Epidermal melanocyte (primary cell): Measurements from ENCODE around the gene NPEPPS.
A peak's percentile ranks its signal among the peaks of the same experiment; 100 is the strongest.
"Not testable (repeated sequence)": the region's sequence is repeated elsewhere in the genome, so short reads cannot be mapped to it uniquely, and the experiment has no call there.

ENCODE experiments used
- DNase-seq: peaks from one replicate; pipeline ENCODE4 v3.0.0; 2011; ENCODE audit warnings: low spot score; ENCODE audit not compliant: insufficient read length

The NPEPPS gene, protein sequence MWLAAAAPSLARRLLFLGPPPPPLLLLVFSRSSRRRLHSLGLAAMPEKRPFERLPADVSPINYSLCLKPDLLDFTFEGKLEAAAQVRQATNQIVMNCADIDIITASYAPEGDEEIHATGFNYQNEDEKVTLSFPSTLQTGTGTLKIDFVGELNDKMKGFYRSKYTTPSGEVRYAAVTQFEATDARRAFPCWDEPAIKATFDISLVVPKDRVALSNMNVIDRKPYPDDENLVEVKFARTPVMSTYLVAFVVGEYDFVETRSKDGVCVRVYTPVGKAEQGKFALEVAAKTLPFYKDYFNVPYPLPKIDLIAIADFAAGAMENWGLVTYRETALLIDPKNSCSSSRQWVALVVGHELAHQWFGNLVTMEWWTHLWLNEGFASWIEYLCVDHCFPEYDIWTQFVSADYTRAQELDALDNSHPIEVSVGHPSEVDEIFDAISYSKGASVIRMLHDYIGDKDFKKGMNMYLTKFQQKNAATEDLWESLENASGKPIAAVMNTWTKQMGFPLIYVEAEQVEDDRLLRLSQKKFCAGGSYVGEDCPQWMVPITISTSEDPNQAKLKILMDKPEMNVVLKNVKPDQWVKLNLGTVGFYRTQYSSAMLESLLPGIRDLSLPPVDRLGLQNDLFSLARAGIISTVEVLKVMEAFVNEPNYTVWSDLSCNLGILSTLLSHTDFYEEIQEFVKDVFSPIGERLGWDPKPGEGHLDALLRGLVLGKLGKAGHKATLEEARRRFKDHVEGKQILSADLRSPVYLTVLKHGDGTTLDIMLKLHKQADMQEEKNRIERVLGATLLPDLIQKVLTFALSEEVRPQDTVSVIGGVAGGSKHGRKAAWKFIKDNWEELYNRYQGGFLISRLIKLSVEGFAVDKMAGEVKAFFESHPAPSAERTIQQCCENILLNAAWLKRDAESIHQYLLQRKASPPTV

GRCh38 chr17:47530557-47531232 lies at the start of gene NPEPPS:
Gene NPEPPS (plus strand): TSS chr17:47531108. CDS start chr17:47531301, 193 bp downstream.
- DNase-seq = peak; percentile 58

DNA sequence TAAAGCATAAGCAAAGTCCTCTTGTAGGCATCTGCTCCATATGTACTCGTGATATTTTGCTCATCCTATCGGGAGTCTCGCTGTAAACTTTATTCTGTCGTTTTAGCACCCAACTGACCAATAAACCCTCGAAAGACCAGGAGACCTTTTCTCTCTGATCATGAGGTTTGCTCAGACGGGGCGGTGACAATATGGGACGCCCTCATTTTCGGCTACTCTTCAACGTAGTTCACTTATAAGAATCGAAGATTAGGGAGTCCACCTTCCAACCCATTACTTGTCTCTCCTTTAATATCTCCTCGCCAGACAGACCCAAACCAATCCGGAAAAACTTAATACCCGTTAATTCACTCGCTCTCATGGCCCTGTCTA lies 39.1 kb upstream of the NPEPPS start:
- DNase-seq = not testable (repeated sequence)

GRCh38 chr17:47499074-47499473 lies 31.8 kb upstream of the NPEPPS start:
- DNase-seq = not testable (repeated sequence)

- not testable (repeated sequence) for DNase-seq
Measured at GRCh38 chr17:47499494-47499893, 31.4 kb upstream of the NPEPPS start.

DNA sequence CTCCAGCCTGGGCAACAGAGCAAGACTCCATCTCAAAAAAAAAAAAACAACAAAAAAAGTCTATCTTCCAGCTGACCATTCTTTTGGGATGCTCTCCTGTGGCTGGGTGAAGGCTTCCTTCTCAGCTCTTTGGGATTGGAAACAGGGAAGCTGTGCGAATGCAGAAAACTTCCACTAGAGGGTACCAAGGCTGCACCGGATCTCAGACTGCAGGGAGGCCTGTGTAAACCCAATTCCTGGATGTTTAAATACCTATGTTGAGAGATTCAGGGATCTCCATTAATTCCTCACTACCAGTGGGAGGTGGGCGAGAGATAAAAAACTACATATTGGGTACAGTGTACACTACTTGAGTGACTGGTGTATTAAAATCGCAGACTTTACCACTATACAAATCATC lies 30.3 kb upstream of the NPEPPS start:
- DNase-seq = not testable (repeated sequence)

- not testable (repeated sequence) for DNase-seq
Measured at GRCh38 chr17:47502122-47502731, 28.7 kb upstream of the NPEPPS start.

- DNase-seq = not testable (repeated sequence)
Measured at GRCh38 chr17:47502776-47503455, 28.0 kb upstream of the NPEPPS start.

GRCh38 chr17:47511701-47512146 lies 19.2 kb upstream of the NPEPPS start:
- DNase-seq = not testable (repeated sequence)

DNA sequence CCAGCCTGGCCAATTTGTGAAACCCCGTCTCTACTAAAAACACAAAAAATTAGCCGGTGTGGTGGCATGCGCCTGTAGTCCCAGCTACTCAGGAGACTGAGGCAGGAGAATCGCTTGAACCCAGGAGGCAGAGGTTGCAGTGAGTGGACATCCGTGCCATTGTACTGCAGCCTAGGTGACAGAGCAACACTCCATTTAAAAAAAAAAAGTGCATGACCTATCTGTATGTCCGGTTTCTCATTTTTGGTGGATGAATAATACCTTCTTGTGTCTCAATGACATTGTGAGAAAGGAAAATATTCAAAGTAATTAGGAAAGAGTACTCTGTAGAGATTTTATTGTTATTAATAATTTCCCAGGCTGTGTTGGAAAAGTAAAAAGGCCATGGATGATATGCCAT lies 17.6 kb upstream of the NPEPPS start:
- not testable (repeated sequence) for DNase-seq

GRCh38 chr17:47518880-47519279 lies 12.0 kb upstream of the NPEPPS start:
- not testable (repeated sequence) for DNase-seq

GRCh38 chr17:47519365-47519764 lies 11.5 kb upstream of the NPEPPS start:
- not testable (repeated sequence) for DNase-seq

GRCh38 chr17:47520279-47520678 lies 10.6 kb upstream of the NPEPPS start:
- DNase-seq = not testable (repeated sequence)

DNA sequence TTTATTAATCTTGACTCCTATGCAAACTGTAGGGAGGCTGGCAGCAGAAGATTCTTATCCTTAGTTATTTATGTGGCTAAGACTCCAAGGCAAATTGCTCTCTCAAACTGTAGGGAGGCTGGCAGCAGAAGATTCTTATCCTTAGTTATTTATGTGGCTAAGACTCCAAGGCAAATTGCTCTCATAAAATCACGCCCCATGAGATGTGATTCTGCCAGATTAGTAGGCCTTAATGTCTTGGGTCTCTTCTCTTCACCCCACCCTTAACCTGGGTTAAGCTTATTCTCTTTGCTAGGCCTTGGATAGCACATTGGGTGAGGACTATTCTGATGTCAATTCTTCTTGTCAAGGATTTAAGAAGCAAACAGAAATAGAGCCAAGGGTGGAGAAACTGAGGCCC lies 9.5 kb upstream of the NPEPPS start:
- DNase-seq = not testable (repeated sequence)

DNA sequence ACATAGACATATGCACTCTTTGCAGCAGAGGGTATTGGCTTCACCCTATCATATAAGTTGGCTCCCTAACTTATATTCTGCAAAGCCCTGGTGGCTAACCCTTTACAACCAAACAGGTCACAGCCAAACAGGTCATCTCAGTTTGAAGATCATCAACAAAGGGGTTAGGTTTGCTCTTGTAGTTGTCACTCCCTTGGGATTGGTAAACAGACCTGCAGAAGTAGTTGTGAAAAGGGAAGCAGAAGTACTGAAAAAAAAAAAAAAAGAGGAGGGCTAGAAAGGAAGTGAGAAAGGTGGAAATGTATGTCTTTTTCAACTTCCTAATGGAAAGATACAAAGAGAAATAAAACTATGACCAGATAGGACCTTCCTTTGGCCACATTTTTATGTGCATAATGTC lies 8.6 kb upstream of the NPEPPS start:
- DNase-seq = not testable (repeated sequence)

DNA sequence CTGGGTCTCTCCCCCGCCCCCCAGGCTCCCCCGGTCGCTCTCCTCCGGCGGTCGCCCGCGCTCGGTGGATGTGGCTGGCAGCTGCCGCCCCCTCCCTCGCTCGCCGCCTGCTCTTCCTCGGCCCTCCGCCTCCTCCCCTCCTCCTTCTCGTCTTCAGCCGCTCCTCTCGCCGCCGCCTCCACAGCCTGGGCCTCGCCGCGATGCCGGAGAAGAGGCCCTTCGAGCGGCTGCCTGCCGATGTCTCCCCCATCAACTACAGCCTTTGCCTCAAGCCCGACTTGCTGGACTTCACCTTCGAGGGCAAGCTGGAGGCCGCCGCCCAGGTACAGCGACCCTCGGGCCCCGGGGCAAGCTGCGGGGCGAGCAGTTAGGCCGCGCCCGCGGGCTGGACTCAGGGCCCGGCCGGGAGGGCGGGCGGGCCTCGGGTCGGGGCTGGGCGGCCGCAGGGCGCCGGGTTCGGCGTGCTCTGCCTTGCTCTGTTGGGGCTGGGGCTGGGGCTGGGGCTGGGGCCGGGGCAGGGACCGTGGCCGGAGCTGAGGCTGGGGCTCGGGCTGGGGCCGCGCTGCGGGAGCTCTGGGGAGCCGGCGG lies 419 bp downstream of the NPEPPS start:
- DNase-seq = not testable (repeated sequence)

- DNase-seq = not testable (repeated sequence)
Measured at GRCh38 chr17:47539085-47539484, 8.2 kb downstream of the NPEPPS start.

DNA sequence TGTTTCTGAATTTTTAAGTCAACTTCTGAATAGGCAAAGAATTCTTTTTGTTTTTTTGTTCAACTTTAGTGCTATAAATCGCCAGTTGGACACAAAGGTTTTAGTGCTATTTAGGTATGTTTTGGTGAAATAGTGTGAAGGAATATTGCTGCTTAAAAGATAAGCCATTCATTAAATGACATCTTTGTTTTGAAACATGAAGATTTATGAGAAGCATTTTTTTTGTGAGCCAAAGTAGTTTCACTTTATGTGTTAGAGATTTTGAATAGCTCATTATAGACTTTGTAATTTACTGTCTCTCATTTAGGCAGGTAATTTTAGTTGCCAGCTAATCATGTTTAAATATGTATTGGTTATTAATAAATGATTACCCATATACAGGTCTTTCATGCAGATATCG lies 10.8 kb downstream of the NPEPPS start:
- not testable (repeated sequence) for DNase-seq

GRCh38 chr17:47544327-47544726 lies 13.4 kb downstream of the NPEPPS start:
- DNase-seq = not testable (repeated sequence)

DNA sequence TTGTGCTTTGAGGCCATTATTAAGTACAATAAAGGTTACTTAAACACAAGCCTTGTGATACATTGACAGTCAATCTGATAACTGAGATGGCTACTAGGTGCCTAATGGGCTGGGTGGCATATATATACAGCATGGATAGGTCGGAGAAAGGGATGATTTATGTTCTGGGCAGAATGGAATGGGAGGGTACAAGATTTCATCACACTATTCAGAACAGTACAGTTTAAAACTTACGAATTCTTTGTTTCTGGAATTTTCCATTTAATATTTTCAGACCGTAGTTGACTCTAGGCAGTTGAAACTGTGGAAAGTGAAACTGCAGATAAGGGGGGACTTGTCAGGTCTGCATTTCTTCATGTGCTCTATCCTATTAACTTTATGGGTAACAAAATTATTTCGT lies 23.8 kb downstream of the NPEPPS start:
- not testable (repeated sequence) for DNase-seq

GRCh38 chr17:47556108-47556507 lies 25.2 kb downstream of the NPEPPS start:
- not testable (repeated sequence) for DNase-seq
